CD4-positive, alpha-beta T cell treated with Interleukin-10 for 1 hour (primary cell): Measurements from ENCODE around the gene LRRC46.

Source experiments
- DNase-seq: peaks from one replicate; pipeline ENCODE4 v3.0.0-alpha.2; 2020

Gene LRRC46

DNA sequence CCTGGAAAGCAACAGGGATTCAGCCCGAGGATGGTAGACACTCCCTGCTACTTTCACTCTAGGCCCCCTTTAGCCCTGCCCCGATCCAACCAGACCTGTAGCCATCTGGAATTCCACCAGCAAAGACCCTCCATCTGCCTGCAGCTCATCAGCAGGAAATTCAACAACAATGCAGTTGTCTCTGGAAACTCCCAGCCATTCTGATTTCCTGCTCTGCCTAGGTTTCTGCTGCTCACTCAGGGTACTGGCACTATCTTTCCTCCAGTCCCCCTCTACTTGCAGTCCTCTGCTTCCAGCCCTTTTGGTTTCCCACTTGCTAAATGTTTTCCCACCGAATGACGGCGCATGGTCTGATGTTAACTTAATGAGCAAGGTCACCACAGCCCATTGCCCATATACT lies 22.1 kb downstream of the LRRC46 start:
- DNase-seq, result no peak

DNA sequence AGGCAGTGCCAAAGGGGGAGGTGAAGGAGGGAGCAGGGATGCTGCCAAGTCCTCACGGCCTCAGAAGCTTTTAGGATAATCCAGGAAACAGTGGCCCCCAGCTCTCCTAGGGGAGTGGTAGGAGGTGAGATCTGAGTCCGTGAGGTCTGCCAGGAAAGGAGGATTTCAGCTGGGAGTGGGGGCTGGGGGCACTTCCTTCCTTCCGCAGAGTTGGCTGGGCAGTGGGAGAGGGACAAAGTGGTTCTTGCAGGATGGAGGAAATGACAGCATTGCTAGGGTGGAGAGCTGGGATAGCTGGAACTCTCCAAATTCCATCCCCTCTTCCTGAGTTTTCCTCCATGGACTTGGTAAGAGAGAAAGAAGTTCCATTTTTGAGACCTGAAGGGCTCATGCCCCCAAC lies 24.3 kb downstream of the LRRC46 start:
- no peak for DNase-seq

GRCh38 chr17:47856830-47857229 lies 25.4 kb downstream of the LRRC46 start:
- DNase-seq, result no peak

DNA sequence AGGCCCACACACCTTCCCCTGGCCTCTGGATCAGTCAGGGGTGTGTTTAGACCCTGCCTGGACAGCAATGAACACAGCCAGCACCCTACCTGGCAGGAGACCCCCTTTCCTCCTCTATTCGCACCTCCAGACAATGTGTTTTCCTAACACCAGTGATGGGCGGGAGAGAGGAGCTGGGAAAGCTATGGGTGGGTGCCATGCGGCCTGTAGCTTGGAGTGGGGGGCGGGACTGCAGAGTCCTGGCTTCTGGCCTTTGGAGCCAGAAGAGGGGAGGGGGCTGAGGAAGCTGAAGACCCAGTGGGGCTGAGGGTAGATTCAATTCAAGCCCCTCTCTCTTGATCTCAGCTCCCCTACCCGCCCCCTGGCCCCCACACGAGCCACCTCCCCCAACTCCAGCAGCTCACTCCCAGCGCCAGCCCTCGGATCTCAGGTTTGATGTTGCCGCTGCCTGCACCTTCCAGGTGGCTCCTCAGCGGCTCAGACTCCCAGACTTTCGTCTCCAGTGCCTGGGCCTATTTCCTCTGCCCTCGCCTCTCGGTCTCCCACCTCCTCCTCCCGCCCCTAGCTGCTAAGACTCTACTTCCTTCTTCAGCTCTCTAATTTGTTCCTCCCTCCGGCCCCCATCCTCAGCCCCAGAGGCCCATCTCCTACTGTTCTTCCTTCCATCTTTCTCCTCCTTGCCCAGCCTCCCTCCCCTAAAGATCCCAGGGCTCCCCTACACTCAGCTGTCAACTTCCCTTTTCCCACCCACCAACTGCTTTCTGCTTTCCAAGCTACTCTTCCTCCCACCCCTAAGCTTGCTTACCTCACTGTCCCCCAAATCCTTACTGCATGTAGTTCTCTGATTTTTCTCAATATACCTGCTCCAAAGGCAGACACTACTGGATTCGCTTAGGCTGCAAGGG lies 26.3 kb downstream of the LRRC46 start:
- no peak for DNase-seq

GRCh38 chr17:47860386-47860785 lies 28.9 kb downstream of the LRRC46 start:
- DNase-seq, result no peak

GRCh38 chr17:47862621-47863440 lies 31.4 kb downstream of the LRRC46 start:
- DNase-seq, result no peak

DNA sequence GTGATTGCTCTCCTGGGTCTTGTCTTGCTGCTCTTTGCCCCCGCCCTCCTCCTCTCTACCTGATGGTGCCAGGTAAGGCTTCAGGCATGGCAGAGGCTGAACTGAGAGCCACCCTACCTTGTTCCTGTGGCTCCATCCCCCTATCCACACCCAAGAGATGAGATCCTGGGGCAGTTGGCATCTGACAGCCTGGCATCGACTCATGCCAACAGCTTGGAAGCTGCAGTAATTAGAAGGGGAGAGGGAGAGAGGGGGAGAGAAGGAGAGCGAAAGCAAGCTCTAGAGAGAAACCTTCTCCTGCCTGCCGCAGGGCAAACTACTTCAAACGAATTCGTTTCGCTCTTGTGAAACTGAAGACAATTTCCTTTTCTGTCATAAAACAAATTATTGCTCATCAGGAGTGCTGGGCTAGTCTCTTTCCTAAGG lies 33.3 kb downstream of the LRRC46 start:
- no peak for DNase-seq

DNA sequence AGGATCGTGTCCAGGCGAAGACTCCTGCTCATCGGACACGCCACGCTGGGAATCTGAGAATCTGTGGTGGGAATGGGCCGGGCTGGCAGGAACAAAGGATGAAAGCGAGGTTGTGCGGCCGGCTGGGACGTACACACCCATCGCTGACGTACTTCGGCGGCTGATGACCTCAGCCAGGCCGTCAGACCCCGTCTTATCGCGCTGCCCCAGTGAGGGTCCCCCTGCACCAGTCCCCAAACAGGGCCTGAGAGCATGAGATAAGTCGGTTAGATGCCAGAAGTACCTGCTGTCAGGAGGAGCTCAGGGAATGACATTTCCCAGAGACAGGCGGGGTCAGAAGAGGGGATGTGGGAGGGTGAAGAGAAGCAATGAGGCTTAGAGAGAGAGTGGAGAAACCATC lies 35.5 kb downstream of the LRRC46 start:
- DNase-seq, result no peak

GRCh38 chr17:47867813-47868533 lies 36.5 kb downstream of the LRRC46 start:
- no peak for DNase-seq

DNA sequence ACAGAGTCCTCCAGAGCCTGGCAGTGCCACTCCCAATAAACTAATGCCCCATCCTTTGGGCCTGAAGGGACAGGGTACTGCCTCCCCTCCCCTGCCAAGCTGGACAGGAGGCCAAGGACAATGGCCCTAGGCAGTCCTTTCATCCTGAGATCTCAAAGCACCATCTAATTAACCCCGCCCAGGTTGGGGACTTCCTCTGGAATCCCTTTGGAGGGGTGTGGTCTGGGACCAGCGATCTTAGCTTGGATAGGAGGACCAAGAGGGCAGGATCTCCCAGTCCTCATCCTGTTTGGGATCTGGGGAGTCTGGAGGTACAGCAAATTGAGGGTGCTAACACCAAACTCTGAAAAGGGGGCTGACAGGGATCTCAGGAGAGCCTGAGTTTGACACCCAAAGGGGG lies 37.6 kb downstream of the LRRC46 start:
- DNase-seq, result no peak

DNA sequence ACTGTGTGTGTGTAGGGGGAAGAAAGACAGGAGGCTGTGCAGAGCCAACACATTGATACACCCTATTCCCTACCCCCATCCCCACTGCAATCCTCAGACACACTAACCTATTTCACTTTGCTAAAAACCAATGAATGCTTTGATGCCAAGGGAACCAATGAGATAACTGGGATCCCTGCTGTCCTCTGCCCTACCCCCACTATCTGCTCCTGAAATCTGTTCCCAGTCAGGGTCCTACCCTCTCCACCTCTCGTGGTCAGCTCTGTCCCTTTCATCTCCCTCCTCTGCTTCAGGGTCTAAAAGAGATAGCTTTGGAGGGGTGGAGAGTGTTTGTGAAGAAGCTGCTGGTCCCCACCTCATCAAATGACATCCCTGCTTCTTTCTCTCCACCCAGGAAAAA lies 38.6 kb downstream of the LRRC46 start:
- no peak for DNase-seq

- DNase-seq, result no peak
These were observed 39.6 kb downstream of the LRRC46 start for GRCh38 chr17:47871048-47871447.

GRCh38 chr17:47872019-47872650 lies 40.7 kb downstream of the LRRC46 start:
- DNase-seq, result no peak

- no peak for DNase-seq
These were observed 41.2 kb downstream of the LRRC46 start for GRCh38 chr17:47872651-47873161.

- DNase-seq, result no peak
These were observed 42.0 kb downstream of the LRRC46 start for GRCh38 chr17:47873200-47874090.

- no peak for DNase-seq
These were observed 43.8 kb downstream of the LRRC46 start for GRCh38 chr17:47875011-47875985.

DNA sequence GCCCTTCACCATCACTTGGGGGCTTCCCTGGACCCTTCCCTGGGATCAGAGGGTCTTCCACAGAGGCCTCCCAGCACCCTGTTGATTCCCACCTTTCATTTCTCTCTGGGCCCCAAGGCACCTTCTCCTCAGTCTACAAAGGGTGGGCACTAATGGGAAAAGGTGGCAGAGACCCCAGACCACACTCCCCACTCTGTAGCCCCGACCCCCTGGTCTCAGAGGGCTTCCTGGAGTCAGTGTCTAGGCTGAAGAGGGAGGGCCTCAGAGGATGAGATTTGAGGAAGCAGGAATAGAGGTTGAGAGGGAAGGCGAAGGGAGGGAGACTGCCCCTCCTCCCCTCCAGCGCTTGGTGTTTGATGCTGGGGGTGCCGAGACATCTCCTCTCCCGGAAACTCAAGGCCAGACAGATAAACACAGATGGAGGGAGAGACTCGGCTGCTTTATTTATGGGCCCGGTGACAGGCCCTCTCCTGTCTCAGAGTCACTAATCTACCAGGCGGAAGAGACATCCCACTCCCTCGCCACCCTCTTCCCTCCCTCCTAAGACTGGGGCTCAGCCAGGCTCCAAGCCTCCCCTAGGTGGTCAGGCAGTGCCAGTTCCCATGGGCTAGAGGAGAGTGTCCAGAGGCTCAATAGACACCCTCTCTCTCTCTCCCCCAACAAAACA lies 46.0 kb downstream of the LRRC46 start:
- DNase-seq, result no peak

GRCh38 chr17:47878203-47879027 lies 46.9 kb downstream of the LRRC46 start:
- no peak for DNase-seq
